Smooth muscle cell (in vitro differentiated cells): ENCODE results near the gene SLC1A3. TPM values are rescaled to one million over a fixed set of nuclear protein-coding genes. Genes with fewer than 3 reads are reported as not detected.

ENCODE experiments used
- DNase-seq: peaks from one replicate; lab custom pipeline; 2025; ENCODE audit not compliant: unreplicated experiment; lab: John Stamatoyannopoulos, UW
- H2AFZ ChIP-seq: fragments of 200-600 bp; sonication (generic); 2 replicates; pipeline ENCODE4 v1.6.0; 2016; ENCODE audit warnings: antibody characterized with exemption, low read depth, mild to moderate bottlenecking
- H3F3A ChIP-seq: fragments of 200-600 bp; sonication (generic); 2 replicates; pipeline ENCODE4 v1.6.0; 2017; ENCODE audit warnings: antibody characterized with exemption, low read depth
- H3K27ac ChIP-seq: fragments of 200-600 bp; sonication (generic); 2 replicates; pipeline ENCODE4 v1.5.1; 2016; ENCODE audit warnings: low read depth, mild to moderate bottlenecking
- H3K27me3 ChIP-seq: fragments of 200-600 bp; sonication (generic); 2 replicates; pipeline ENCODE4 v1.6.1; 2016; ENCODE audit warnings: low read depth, mild to moderate bottlenecking
- H3K36me3 ChIP-seq: fragments of 200-600 bp; sonication (generic); 2 replicates; pipeline ENCODE4 v1.5.1; 2016; ENCODE audit warnings: low read depth
- H3K4me1 ChIP-seq: fragments of 200-600 bp; sonication (generic); 2 replicates; pipeline ENCODE4 v1.5.1; 2016; ENCODE audit warnings: low read depth
- H3K4me2 ChIP-seq: fragments of 200-600 bp; sonication (generic); 2 replicates; pipeline ENCODE4 v1.6.0; 2016; ENCODE audit warnings: mild to moderate bottlenecking
- H3K4me3 ChIP-seq: fragments of 200-600 bp; sonication (generic); 2 replicates; pipeline ENCODE4 v1.5.1; 2016; ENCODE audit warnings: mild to moderate bottlenecking
- H3K79me2 ChIP-seq: fragments of 200-600 bp; sonication (generic); 2 replicates; pipeline ENCODE4 v1.6.0; 2016; ENCODE audit warnings: low read depth, mild to moderate bottlenecking
- H3K9ac ChIP-seq: fragments of 200-600 bp; sonication (generic); 2 replicates; pipeline ENCODE4 v1.6.0; 2016; ENCODE audit warnings: low read depth
- H3K9me3 ChIP-seq: fragments of 200-600 bp; sonication (generic); replicated peaks from 2 replicates; pipeline ENCODE4 v1.5.1; 2016; ENCODE audit warnings: low read depth
- H4K20me1 ChIP-seq: fragments of 200-600 bp; sonication (generic); 2 replicates; pipeline ENCODE4 v1.6.0; 2016; ENCODE audit warnings: low read depth
- WGBS: methylation state at CpG from one replicate; pipeline ENCODE4 v1.1.7; 2016; ENCODE audit warnings: low lambda C conversion rate; 5-methylcytosine and 5-hydroxymethylcytosine counted together
- polyA plus RNA-seq: library from polyadenylated mRNA; unstranded; fragments of >200 nt; fragmentation: Nextera tagmentation; extraction: Ambion mirVana; gene quantifications from 2 replicates; pipeline ENCODE4 v1.2.1, GENCODE V29; 2016
- total RNA-seq: library from RNA; depleted of rRNA; stranded (reverse); fragments of >200 nt; gene quantifications from 2 replicates; pipeline ENCODE4 v1.2.3, GENCODE V29; 2014
- TF ChIP-seq, protein P1 (sequence below): fragments of 200-600 bp; sonication (generic); IDR thresholded peaks from 2 replicates; pipeline ENCODE4 v1.5.1; 2017; ENCODE audit warnings: borderline replicate concordance, mild to moderate bottlenecking, antibody characterized with exemption; ENCODE audit not compliant: insufficient read depth, poor library complexity, severe bottlenecking

Gene SLC1A3
- total and polyA plus RNA-seq, 2 experiments from 2014 or later: 2.1 to 6.8 TPM

DNA sequence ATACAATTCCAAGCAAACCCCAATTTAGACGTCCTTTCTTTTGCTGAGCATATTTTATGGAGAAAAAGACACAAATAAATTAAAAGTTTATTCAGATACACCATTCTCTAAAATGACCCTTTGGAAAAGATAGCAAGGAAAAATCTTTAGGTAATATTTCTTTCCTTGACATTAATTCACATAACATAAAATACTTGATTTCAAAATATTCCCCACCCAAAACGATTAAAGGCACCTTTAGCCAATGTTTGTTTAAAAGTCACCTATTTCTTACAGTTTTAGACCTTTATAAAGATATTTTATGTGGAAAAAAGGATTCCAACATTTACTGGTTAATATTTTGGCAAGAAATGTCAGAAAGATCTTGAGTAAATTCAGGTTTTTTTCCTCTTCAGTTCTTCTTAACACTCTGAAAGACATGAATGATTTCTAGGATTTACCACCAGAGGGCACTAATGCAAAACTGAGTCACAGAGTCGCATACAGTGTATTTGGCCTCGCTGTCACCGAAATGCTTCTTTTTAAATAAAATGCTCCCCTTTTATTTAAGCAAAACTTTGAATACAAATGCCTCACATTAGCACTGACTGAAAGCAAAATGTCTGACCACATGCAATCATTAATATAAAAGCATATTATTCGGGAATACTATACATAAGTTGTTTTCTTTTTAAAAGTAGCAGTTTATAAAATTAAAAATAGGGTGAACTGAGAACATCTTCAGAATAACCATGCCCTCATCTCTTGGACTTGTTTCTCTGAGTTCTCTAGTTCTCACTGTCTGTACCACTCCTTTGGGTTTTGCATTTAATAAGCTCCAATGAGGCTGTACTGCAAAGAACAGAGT lies 122.5 kb downstream of the SLC1A3 start:
- Histone ChIP-seq H3K9me3 (no peaks in the 10 kb centered on the region), H3K27ac (no peak overlapping the region), H4K20me1 (no peaks in the 10 kb centered on the region), H3K4me3 (no peak overlapping the region), H3K4me2 (no peak overlapping the region), H3K36me3 (no peaks in the 10 kb centered on the region), H2AFZ (no peak overlapping the region), H3K79me2 (no peaks in the 10 kb centered on the region), H3K9ac (no peak overlapping the region), H3F3A (no peaks in the 10 kb centered on the region), H3K4me1 (no peaks in the 10 kb centered on the region), H3K27me3 (no peaks in the 10 kb centered on the region)
- WGBS: 39% methylated on average over 6 of the region's 6 CpGs
- TF ChIP-seq, protein P1, sequence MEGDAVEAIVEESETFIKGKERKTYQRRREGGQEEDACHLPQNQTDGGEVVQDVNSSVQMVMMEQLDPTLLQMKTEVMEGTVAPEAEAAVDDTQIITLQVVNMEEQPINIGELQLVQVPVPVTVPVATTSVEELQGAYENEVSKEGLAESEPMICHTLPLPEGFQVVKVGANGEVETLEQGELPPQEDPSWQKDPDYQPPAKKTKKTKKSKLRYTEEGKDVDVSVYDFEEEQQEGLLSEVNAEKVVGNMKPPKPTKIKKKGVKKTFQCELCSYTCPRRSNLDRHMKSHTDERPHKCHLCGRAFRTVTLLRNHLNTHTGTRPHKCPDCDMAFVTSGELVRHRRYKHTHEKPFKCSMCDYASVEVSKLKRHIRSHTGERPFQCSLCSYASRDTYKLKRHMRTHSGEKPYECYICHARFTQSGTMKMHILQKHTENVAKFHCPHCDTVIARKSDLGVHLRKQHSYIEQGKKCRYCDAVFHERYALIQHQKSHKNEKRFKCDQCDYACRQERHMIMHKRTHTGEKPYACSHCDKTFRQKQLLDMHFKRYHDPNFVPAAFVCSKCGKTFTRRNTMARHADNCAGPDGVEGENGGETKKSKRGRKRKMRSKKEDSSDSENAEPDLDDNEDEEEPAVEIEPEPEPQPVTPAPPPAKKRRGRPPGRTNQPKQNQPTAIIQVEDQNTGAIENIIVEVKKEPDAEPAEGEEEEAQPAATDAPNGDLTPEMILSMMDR: peak; percentile 77
- no peak for DNase-seq

DNA sequence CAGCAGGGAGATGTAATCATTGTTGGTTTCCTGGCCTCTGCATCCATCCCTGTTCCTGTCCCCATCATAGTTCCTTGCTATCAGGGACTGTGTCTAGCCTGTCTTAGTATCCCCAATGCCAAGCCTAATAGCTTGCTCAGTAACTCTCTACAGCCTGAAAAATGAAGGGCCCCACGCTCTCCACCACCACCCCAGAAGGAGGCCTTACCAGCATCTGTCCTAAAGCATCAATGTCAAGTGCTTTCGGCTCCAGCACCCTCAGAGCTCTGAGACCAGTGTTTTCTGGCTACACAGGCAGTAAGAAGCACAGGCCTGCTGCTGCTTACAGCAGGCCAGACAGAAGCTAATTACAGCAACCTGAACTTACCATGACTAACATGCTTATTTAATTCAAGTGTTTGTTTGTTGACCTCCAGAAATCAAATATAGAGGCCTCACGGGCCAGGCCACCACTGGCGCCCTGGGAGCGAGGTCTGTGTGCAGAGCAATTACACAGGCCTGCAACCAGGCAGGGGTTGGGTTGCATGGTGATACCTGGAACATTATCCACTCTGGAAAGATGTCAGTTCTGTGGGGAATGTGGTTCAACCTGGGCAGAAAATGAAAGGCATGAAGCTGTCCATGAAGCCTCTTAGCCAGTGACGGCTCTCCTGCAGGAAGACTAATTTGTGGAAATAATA lies 124.3 kb downstream of the SLC1A3 start:
- no peaks in the 10 kb centered on the region for H3K9me3 ChIP-seq
- H3K4me3 ChIP-seq: no peak overlapping the region
- 82% methylated on average over 6 of the region's 6 CpGs for WGBS
- TF ChIP-seq, protein P1: no peak
- H4K20me1 ChIP-seq: no peaks in the 10 kb centered on the region
- H3K36me3 ChIP-seq: no peaks in the 10 kb centered on the region
- peaks cover 4% of the 10 kb centered on the region for H3K27me3 ChIP-seq
- no peaks in the 10 kb centered on the region for H3F3A ChIP-seq
- no peak overlapping the region for H2AFZ ChIP-seq
- DNase-seq: no peak
- no peaks in the 10 kb centered on the region for H3K4me1 ChIP-seq
- H3K79me2 ChIP-seq: no peaks in the 10 kb centered on the region
- H3K4me2 ChIP-seq: no peak overlapping the region
- no peak overlapping the region for H3K9ac ChIP-seq
- H3K27ac ChIP-seq: no peak overlapping the region

DNA sequence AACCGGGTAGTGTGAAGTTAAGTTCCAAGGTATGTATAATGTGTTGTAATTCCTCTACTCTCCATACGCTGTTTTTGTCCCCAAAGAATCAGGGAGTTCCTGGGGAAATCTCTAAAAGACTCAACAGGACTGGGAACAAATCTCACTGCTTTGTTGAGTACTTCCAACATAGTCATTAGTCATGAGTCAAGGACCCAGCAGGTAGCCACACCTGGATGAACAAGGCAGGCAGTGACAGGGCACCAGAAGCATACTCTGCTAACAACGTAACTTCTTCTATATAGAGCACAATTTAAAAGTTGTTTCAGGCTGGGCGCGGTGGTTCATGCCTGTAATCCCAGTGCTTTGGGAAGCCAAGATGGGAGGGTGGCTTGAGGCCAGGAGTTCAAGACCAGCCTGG lies 126.8 kb downstream of the SLC1A3 start:
- Histone ChIP-seq H3F3A (no peaks in the 10 kb centered on the region), H3K27me3 (peaks cover 4% of the 10 kb centered on the region), H3K36me3 (no peaks in the 10 kb centered on the region), H3K4me1 (no peaks in the 10 kb centered on the region), H3K9me3 (no peaks in the 10 kb centered on the region), H3K9ac (no peak overlapping the region), H3K4me3 (no peak overlapping the region), H3K27ac (no peak overlapping the region), H3K79me2 (no peaks in the 10 kb centered on the region), H2AFZ (no peak overlapping the region), H4K20me1 (no peaks in the 10 kb centered on the region), H3K4me2 (no peak overlapping the region)
- no peak for DNase-seq
- 87% methylated on average over 5 of the region's 5 CpGs for WGBS
- TF ChIP-seq, protein P1: no peak
